Stimulated activated CD4-positive, alpha-beta T cell treated with anti-CD3 and anti-CD28 coated beads, Interleukin-15, amount 100 ng/mL, for 48 hours (primary cell): ENCODE results near the gene ASIP.
"Not testable (repeated sequence)": the region's sequence is repeated elsewhere in the genome, so short reads cannot be mapped to it uniquely, and the experiment has no call there.

ENCODE experiments used
- DNase-seq, 2 donors: peaks; one replicate each; pipeline ENCODE4 v3.0.0-alpha.2; 2020; ENCODE audit warnings: low read depth in 2 of 2

Gene ASIP

GRCh38 chr20:34242879-34243278, 1.7 kb downstream of the ASIP start:
- no peak for DNase-seq

GRCh38 chr20:34243377-34243776, 2.2 kb downstream of the ASIP start:
- DNase-seq, result no peak

GRCh38 chr20:34246126-34246626, 5.0 kb downstream of the ASIP start:
- no peak for DNase-seq

- DNase-seq, result no peak
Observed at GRCh38 chr20:34249291-34249690, 8.1 kb downstream of the ASIP start.

- DNase-seq, result no peak
Observed at GRCh38 chr20:34250005-34250404, 8.8 kb downstream of the ASIP start.

GRCh38 chr20:34251619-34252018, 10.4 kb downstream of the ASIP start:
- DNase-seq, result no peak

- DNase-seq, result not testable (repeated sequence)
Observed at GRCh38 chr20:34252431-34253086, 11.3 kb downstream of the ASIP start.

- no peak for DNase-seq
Observed at GRCh38 chr20:34254979-34255378, 13.8 kb downstream of the ASIP start.

- no peak for DNase-seq
Observed at GRCh38 chr20:34256629-34257124, 15.5 kb downstream of the ASIP start.

- no peak for DNase-seq
Observed at GRCh38 chr20:34260208-34260942, 19.2 kb downstream of the ASIP start.

GRCh38 chr20:34262488-34263288, 21.5 kb downstream of the ASIP start:
- DNase-seq, result no peak

- DNase-seq, result not testable (repeated sequence)
Observed at GRCh38 chr20:34263468-34263867, 22.2 kb downstream of the ASIP start.

GRCh38 chr20:34264141-34264540, 22.9 kb downstream of the ASIP start:
- DNase-seq, result no peak

GRCh38 chr20:34268145-34268544, 26.9 kb downstream of the ASIP start:
- no peak for DNase-seq

- no peak for DNase-seq
Observed at GRCh38 chr20:34268851-34269636, 27.8 kb downstream of the ASIP start.

- no peak for DNase-seq
Observed at GRCh38 chr20:34269996-34270627, 28.9 kb downstream of the ASIP start.

GRCh38 chr20:34271956-34272355, 30.7 kb downstream of the ASIP start:
- no peak for DNase-seq

GRCh38 chr20:34274694-34275093, 33.5 kb downstream of the ASIP start:
- no peak for DNase-seq

- DNase-seq, result no peak
Observed at GRCh38 chr20:34281177-34281576, 40.0 kb downstream of the ASIP start.

GRCh38 chr20:34282041-34282440, 40.8 kb downstream of the ASIP start:
- DNase-seq, result no peak

GRCh38 chr20:34283844-34284243, 42.6 kb downstream of the ASIP start:
- DNase-seq, result no peak
